B cell (primary cell): Measurements from ENCODE around the gene DQX1. TPM values are rescaled to one million over a fixed set of nuclear protein-coding genes. Genes with fewer than 3 reads are reported as not detected.

Experiments used
- ATAC-seq: fragments of 200-7000 bp; cut with Tn5 transposase; one replicate; pipeline ENCODE4 v1.10.0; 2021; ENCODE audit warnings: low read depth, mild to moderate bottlenecking, moderate number of reproducible peaks, moderate library complexity
- CTCF ChIA-PET: fragments of 350-600 bp; sonication (Branson Sonifier 250); formaldehyde crosslinking; loops from one replicate; lab custom pipeline; 2021; ENCODE audit warnings: antibody characterized with exemption, inconsistent platforms; lab: Charles Lee
- POLR2A ChIA-PET: fragments of 350-600 bp; sonication (Branson Sonifier 250); formaldehyde crosslinking; loops from one replicate; lab custom pipeline; 2021; ENCODE audit warnings: antibody characterized with exemption; lab: Charles Lee
- DNase-seq: peaks from one replicate; pipeline ENCODE4 v3.0.0; 2013
- H2AFZ ChIP-seq: 2 replicates; pipeline ENCODE4 v1.6.1; 2012; ENCODE audit warnings: mild to moderate bottlenecking, low read depth, low read length; ENCODE audit not compliant: insufficient read depth, poor library complexity, severe bottlenecking
- H3K27ac ChIP-seq, 2 donors: 1 replicate in 1 of 2; 2 replicates in 1 of 2; pipeline ENCODE4 v1.5.1; 2012 to 2013; ENCODE audit warnings: low read length in 2 of 2, mild to moderate bottlenecking in 2 of 2, moderate library complexity in 1 of 2
- H3K27me3 ChIP-seq, 4 experiments: fragments of 200-600 bp in 1 of 4; sonication (generic) in 1 of 4; replicated peaks in 1 of 4; 1 replicate in 2 of 4; 2 replicates in 2 of 4; pipeline versions ENCODE4 v1.6.1 to v1.7.0; 2013 to 2016; ENCODE audit warnings: low read length in 3 of 4, mild to moderate bottlenecking in 2 of 4, mixed read lengths in 1 of 4, moderate library complexity in 1 of 4; ENCODE audit not compliant: insufficient read depth in 4 of 4, control insufficient read depth in 3 of 4; ENCODE audit errors: control extremely low read depth in 1 of 4
- H3K36me3 ChIP-seq, 2 experiments: replicated peaks in 1 of 2; 1 replicate in 1 of 2; 2 replicates in 1 of 2; pipeline versions ENCODE4 v1.6.1 to v1.7.1; 2013; ENCODE audit warnings: low read length in 1 of 2; ENCODE audit not compliant: insufficient read depth in 2 of 2, control insufficient read depth in 1 of 2; ENCODE audit errors: control extremely low read depth in 1 of 2, extremely low read depth in 1 of 2
- H3K4me1 ChIP-seq, 2 donors: fragments of 200-600 bp in 1 of 2; sonication (generic) in 1 of 2; 1 replicate in 1 of 2; 2 replicates in 1 of 2; pipeline versions ENCODE4 v1.5.1 to v1.6.1; 2013 to 2017; ENCODE audit warnings: low read length in 2 of 2; ENCODE audit not compliant: control insufficient read depth in 2 of 2, insufficient read depth in 2 of 2
- H3K4me2 ChIP-seq: replicated peaks from 2 replicates; pipeline ENCODE3; 2012; ENCODE audit warnings: mild to moderate bottlenecking, low read depth, low read length; ENCODE audit not compliant: poor library complexity, severe bottlenecking
- H3K4me3 ChIP-seq, 5 experiments: fragments of 200-600 bp in 1 of 5; sonication (generic) in 1 of 5; 1 replicate in 3 of 5; 2 replicates in 2 of 5; pipeline versions ENCODE4 v1.5.1 to v1.7.0; 2011 to 2016; ENCODE audit warnings: low read length in 4 of 5, mild to moderate bottlenecking in 4 of 5, low read depth in 2 of 5, control low read depth in 1 of 5, moderate library complexity in 1 of 5; ENCODE audit not compliant: insufficient read depth in 1 of 5; ENCODE audit errors: control extremely low read depth in 1 of 5, extremely low read depth in 1 of 5
- H3K79me2 ChIP-seq: fragments of 200-600 bp; sonication (generic); one replicate; pipeline ENCODE4 v1.6.0; 2016; ENCODE audit warnings: low read length; ENCODE audit not compliant: control insufficient read depth, insufficient read depth
- H3K9ac ChIP-seq: fragments of 200-600 bp; sonication (generic); 2 replicates; pipeline ENCODE4 v1.6.1; 2017; ENCODE audit warnings: mild to moderate bottlenecking, low read length, moderate library complexity
- H3K9me3 ChIP-seq, 3 donors: one replicate each; pipeline versions ENCODE4 v1.6.1 to v1.7.1; 2013; ENCODE audit warnings: low read length in 2 of 3; ENCODE audit not compliant: control insufficient read depth in 2 of 3, insufficient read depth in 1 of 3; ENCODE audit errors: control extremely low read depth in 1 of 3
- H4K20me1 ChIP-seq: 2 replicates; pipeline ENCODE4 v1.6.0; 2012; ENCODE audit warnings: mild to moderate bottlenecking, low read length; ENCODE audit not compliant: insufficient read depth, control insufficient read depth, poor library complexity, severe bottlenecking
- H3K27ac Mint-ChIP-seq: one replicate; pipeline ENCODE4 v1.8.0; 2021; ENCODE audit warnings: mixed read lengths
- H3K27me3 Mint-ChIP-seq: one replicate; pipeline ENCODE4 v1.8.0; 2021; ENCODE audit warnings: mixed read lengths
- H3K4me1 Mint-ChIP-seq: one replicate; pipeline ENCODE4 v1.8.0; 2021; ENCODE audit warnings: mixed read lengths
- H3K4me3 Mint-ChIP-seq: one replicate; pipeline ENCODE4 v1.8.0; 2021; ENCODE audit warnings: mixed read lengths
- H3K9me3 Mint-ChIP-seq: one replicate; pipeline ENCODE4 v1.8.0; 2022; ENCODE audit warnings: mixed read lengths; ENCODE audit not compliant: insufficient read depth
- CTCF ChIP-seq: fragments of 200-600 bp; IDR thresholded peaks from one replicate; pipeline ENCODE4 v1.8.0; 2022; ENCODE audit warnings: antibody characterized with exemption, mild to moderate bottlenecking
- EZH2 ChIP-seq: IDR thresholded peaks from 2 replicates; pipeline ENCODE4 v1.6.1; 2012; ENCODE audit warnings: borderline replicate concordance, low read depth, mild to moderate bottlenecking, moderate library complexity, low read length; ENCODE audit not compliant: insufficient read depth, poor library complexity, severe bottlenecking
- WGBS: methylation state at CpG from one replicate; pipeline ENCODE4 v1.1.5; 2013; ENCODE audit warnings: missing lambda C conversion rate; ENCODE audit not compliant: insufficient coverage; 5-methylcytosine and 5-hydroxymethylcytosine counted together
- intact Hi-C: fragments of 100-400 bp; cut with micrococcal nuclease; formaldehyde crosslinking; loops from one replicate; pipeline ENCODE4 v1.10.0; 2022
- polyA plus RNA-seq: library from polyadenylated mRNA; depleted of rRNA; stranded (reverse); fragments of >200 nt; gene quantifications from 2 replicates; pipeline ENCODE4 v1.2.3, GENCODE V29; 2012
- total RNA-seq, 2 donors: library from RNA; stranded (reverse); fragments of 120-200 nt in 1 of 2; gene quantifications; 1 replicate in 1 of 2; 2 replicates in 1 of 2; pipeline versions ENCODE4 v1.2.3 to v1.2.4, GENCODE V29; 2013 to 2022

DQX1 gene
- total and polyA plus RNA-seq, 2 donors (not counting 1 experiment from before 2014, with no cell fraction given), result 0.46 to 0.57 TPM

GRCh38 chr2:74514368-74515270 is 11.4 kb downstream of the DQX1 start, which contains the start of gene TLX2:
Gene TLX2 (plus strand): TSS chr2:74514450. CDS start chr2:74514807, 357 bp downstream.
- ATAC-seq, result peak; percentile 22
- H3K4me3 Mint-ChIP-seq, result peak within 1 kb of the TSS; percentile 82
- H3K27me3 ChIP-seq, result peaks cover 2 to 91% (median 64%) of the 10 kb centered on the region in 4 experiments

More at GRCh38 chr2:74514368-74515270, 11.4 kb downstream of the DQX1 start, which contains the start of gene TLX2:
- H3K9me3 Mint-ChIP-seq, result no peaks in the 10 kb centered on the region
- Histone ChIP-seq H3K36me3 (no peaks in the 10 kb centered on the region), H3K4me2 (peak within 1 kb of the TSS; percentile 96), H3K4me3 (peak within 1 kb of the TSS in 3 of 5 experiments; percentile 28 to 68 (median 50)), H4K20me1 (peaks cover 6% of the 10 kb centered on the region), H2AFZ (peak within 1 kb of the TSS; percentile 71), H3K9me3 (peaks cover 0 to 31% (median 1%) of the 10 kb centered on the region in 3 donors), H3K9ac (peak within 1 kb of the TSS; percentile 67), H3K27ac (no peak within 1 kb of the TSS), H3K79me2 (no peaks in the 10 kb centered on the region), H3K4me1 (peaks cover 36 to 50% of the 10 kb centered on the region in 2 donors)
- peaks cover 28% of the 10 kb centered on the region for H3K4me1 Mint-ChIP-seq
- peak within 1 kb of the TSS; percentile 53 for H3K27ac Mint-ChIP-seq
- peaks cover 64% of the 10 kb centered on the region for H3K27me3 Mint-ChIP-seq
- TF ChIP-seq CTCF (no peak), EZH2 (peak; percentile 98)
- ChIA-PET CTCF (interaction anchor here (0.8 to 1.6 kb wide), 2 partner anchors 11 to 73 kb away, joined by 3 to 4 read pairs; no protein-coding TSS in a partner anchor), POLR2A (interaction anchor here (0.5 to 1.7 kb wide), 3 partner anchors 15 to 54 kb away, joined by 3 to 8 read pairs (median 7); partner anchors contain the start of genes AUP1 and HTRA2)
- intact Hi-C loops, result no loop called here
- DNase-seq, result peak; percentile 65
- 3% methylated on average over 73 of the region's 82 CpGs for WGBS
